ENCODE measurements around the gene SAP30. TPM values are rescaled to one million over a fixed set of nuclear protein-coding genes. Genes with fewer than 3 reads are reported as not detected.

Gene SAP30, protein sequence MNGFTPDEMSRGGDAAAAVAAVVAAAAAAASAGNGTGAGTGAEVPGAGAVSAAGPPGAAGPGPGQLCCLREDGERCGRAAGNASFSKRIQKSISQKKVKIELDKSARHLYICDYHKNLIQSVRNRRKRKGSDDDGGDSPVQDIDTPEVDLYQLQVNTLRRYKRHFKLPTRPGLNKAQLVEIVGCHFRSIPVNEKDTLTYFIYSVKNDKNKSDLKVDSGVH
- 1 to 10 TPM; 2.8 to 5.8 (median 4.1) TPM for total RNA-seq
- total RNA-seq (2013) = 9.7 TPM
- total RNA-seq = 2.2 to 12.4 (median 4.1) reads per million in 29 experiments

DNA sequence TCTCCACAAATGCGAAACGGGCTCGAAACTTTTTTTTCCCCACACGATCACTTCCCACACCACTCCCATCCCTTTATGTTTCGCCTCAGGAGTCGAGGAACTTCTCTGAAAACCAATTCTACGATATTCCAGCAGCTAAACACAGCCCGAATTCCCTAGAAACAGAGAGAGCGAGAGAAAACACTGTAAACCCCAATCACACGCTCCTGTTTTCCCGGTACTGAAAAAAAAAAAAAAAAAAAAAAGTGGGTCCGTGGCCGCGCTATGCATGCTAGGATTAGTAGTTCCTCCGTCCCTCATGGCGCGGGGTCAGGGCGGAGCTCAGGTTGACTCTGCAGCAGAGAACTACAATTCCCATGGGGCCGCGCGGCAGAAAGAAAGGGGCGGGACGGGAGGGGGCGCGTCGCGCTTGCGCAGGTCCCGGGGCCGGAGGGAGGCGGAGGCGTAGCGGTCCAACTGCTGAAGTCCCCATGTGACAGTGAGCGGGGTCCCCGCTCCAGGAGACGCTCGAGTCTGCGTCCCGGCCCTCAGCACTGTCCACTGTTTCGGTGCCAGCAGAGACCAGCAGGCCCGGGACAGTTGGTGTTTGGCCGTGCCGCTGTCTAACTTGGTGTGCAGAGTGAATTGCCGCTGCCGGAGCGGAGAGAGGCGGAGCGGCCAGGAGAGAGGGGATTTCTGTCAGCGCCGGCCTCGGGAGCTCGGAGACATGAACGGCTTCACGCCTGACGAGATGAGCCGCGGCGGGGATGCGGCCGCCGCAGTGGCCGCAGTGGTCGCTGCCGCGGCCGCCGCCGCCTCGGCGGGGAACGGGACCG is at the start of gene SAP30:
Gene SAP30, plus strand, starts transcription at position 478 of the 815 bp plus-strand sequence. Its CDS starts 229 bp downstream, at position 707.
- peak within 1 kb of the TSS; percentile 95 for H3K27ac Mint-ChIP-seq
- WGBS (ENCODE audit: insufficient coverage) = under 1% methylated on average over 67 of the region's 72 CpGs

DNA sequence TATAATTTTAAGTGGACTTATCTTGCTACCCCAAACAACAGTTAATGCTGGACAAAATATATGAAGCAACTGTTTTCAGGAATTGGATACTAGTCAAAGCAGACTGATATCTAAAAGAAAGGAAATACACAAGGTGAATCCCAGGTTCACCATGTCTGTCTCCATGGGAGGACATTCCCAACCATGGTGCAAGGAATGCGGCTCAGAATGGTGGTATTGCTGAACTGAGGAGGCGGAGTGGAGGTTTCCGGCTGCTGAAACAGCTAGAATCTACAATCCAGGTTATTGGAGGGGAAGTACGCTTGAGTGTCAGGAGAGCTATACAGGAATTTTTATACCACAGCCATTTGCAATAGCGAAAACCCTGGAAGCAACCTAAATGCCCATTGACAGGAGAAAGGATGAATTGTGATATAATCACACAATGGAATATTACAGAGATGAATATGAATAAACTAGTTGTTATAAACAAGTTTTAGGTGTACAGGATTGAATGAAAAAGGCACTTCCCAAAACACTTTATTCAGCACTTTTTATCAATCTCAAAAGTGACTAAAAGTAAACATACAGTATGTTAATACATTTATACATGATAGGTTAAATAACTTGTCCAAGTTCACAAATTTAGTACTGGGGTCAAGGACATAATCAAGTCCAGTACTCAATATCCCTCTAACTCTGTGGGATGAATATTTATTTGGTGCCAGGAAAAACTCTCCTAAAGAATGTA is 45.6 kb upstream of the SAP30 start:
- Histone ChIP-seq H3K36me3 (ENCODE audit: control insufficient read depth in 2 of 2, extremely low read depth in 1 of 2, insufficient read depth in 1 of 2, low read length in 1 of 2) (peaks cover 0 to 20% of the 10 kb centered on the region in 2 donors), H3K27me3 (replicated peaks in 1 of 2; ENCODE audit: control insufficient read depth in 2 of 2, extremely low read depth in 1 of 2, insufficient read depth in 2 of 2, low read length in 1 of 2) (no peaks in the 10 kb centered on the region), H3K9me3 (no peaks in the 10 kb centered on the region), H3K4me3 (ENCODE audit: control insufficient read depth in 1 of 2, extremely low read depth in 1 of 2, low read length in 1 of 2) (no peak overlapping the region), H3K4me1 (ENCODE audit: control insufficient read depth in 1 of 2, extremely low read depth in 1 of 2, insufficient read depth in 2 of 2, low read length in 2 of 2) (no peaks in the 10 kb centered on the region), H3K27ac (ENCODE audit: low read length) (no peak overlapping the region)
- ATAC-seq (replicated peaks in 1 of 4) (no peak), DNase-seq (no peak)
- H3K4me3 Mint-ChIP-seq = no peak overlapping the region
- H3K27ac Mint-ChIP-seq = no peak overlapping the region
- ChIA-PET CTCF (interaction anchor here in 1 of 2 donors (0.5 kb wide), 1 partner anchor 97 kb away, joined by 3 read pairs; no protein-coding TSS in a partner anchor), POLR2A (no interaction called here)
- H3K9me3 Mint-ChIP-seq = no peaks in the 10 kb centered on the region
- no CpG with 5 or more reads among the region's 5 CpGs for WGBS (ENCODE audit: insufficient coverage)
- H3K36me3 Mint-ChIP-seq = peaks cover 18% of the 10 kb centered on the region
- H3K27me3 Mint-ChIP-seq = no peaks in the 10 kb centered on the region
- H3K4me1 Mint-ChIP-seq = no peaks in the 10 kb centered on the region

More for the DNA sequence above, at the start of gene SAP30:
- H3K27me3 ChIP-seq (replicated peaks in 1 of 2; ENCODE audit: control insufficient read depth in 2 of 2, extremely low read depth in 1 of 2, insufficient read depth in 2 of 2, low read length in 1 of 2) = peaks cover 0 to 17% of the 10 kb centered on the region in 2 experiments
- Mint-ChIP-seq H3K4me3 (peak within 1 kb of the TSS; percentile 90 to 100 (median 99)), H3K36me3 (no peaks in the 10 kb centered on the region), H3K27me3 (peaks cover 5 to 7% of the 10 kb centered on the region in 2 donors), H3K9me3 (no peaks in the 10 kb centered on the region), H3K4me1 (peaks cover 26 to 39% (median 31%) of the 10 kb centered on the region in 3 donors)
- no peaks in the 10 kb centered on the region for H3K9me3 ChIP-seq
- DNase-seq (peak; percentile 89 to 99 (median 96)), ATAC-seq (replicated peaks in 1 of 4) (peak; percentile 83 to 89 (median 88))
- POLR2A ChIA-PET = interaction anchor here (0.6 to 4.9 kb wide), 7 partner anchors 15 to 913 kb away, joined by 3 to 114 read pairs (median 6); partner anchors contain the start of genes HMGB2 (in 2 of the 2), CEP44 (in 1 of the 2) and FBXO8 (in 1 of the 2)
- H3K36me3 ChIP-seq (ENCODE audit: control insufficient read depth in 2 of 2, extremely low read depth in 1 of 2, insufficient read depth in 1 of 2, low read length in 1 of 2) = no peaks in the 10 kb centered on the region
- H3K4me1 ChIP-seq (ENCODE audit: control insufficient read depth in 1 of 2, extremely low read depth in 1 of 2, insufficient read depth in 2 of 2, low read length in 2 of 2) = peaks cover 14 to 21% of the 10 kb centered on the region in 2 experiments
- CTCF ChIA-PET = interaction anchor here (0.6 to 3.7 kb wide), 22 partner anchors 10 to 911 kb away, joined by 3 to 40 read pairs (median 6); partner anchors contain the start of gene HMGB2 (in 1 of the 2)
- H3K4me3 ChIP-seq (ENCODE audit: control insufficient read depth in 1 of 2, extremely low read depth in 1 of 2, low read length in 1 of 2) = peak within 1 kb of the TSS; percentile 95 to 98
- H3K27ac ChIP-seq (ENCODE audit: low read length) = peak within 1 kb of the TSS; percentile 60

DNA sequence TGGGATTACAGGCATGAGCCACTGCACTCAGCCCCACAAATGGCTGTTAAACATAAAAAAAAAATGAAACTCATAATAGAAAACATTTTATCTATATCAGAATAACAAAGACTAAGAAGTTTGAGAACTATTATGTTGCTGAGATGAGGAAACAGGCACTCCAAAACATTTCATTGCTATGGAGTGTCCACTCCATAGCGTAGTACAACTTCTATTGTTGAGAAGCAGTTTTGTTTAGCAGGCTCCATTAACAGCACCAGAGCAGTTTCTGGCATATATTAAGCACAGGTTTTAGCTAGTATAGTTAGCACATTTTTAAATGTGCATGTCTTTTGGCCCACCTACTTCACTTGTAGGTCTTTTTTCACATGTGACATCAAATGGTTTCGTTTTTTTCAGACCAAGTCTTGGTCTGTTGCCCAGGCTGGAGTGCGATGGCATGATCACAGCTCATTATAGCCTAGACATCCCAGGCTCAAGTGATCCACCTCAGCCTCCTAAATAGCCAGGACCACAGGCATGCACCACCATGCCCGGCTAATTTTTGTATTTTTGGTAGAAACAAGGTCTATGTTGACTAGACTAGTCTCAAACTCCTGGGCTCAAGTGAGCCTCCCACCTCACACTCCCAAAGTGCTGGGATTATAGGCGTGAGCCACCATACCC is 42.4 kb upstream of the SAP30 start:
- peaks cover 0 to 20% of the 10 kb centered on the region in 2 donors for H3K36me3 ChIP-seq (ENCODE audit: control insufficient read depth in 2 of 2, extremely low read depth in 1 of 2, insufficient read depth in 1 of 2, low read length in 1 of 2)
- H3K4me3 ChIP-seq (ENCODE audit: control insufficient read depth in 1 of 2, extremely low read depth in 1 of 2, low read length in 1 of 2) = no peak overlapping the region
- ATAC-seq (replicated peaks in 1 of 4) (no peak), DNase-seq (no peak)
- Mint-ChIP-seq H3K27ac (no peak overlapping the region), H3K4me1 (peaks cover 18 to 23% (median 21%) of the 10 kb centered on the region in 3 donors), H3K4me3 (no peak overlapping the region), H3K27me3 (no peaks in the 10 kb centered on the region), H3K9me3 (no peaks in the 10 kb centered on the region), H3K36me3 (peaks cover 21% of the 10 kb centered on the region)
- ChIA-PET POLR2A (no interaction called here), CTCF (interaction anchor here in 1 of 2 donors (5.7 kb wide), 1 partner anchor 8 kb away, joined by 37 read pairs; no protein-coding TSS in a partner anchor)
- peaks cover 7 to 14% of the 10 kb centered on the region in 2 experiments for H3K4me1 ChIP-seq (ENCODE audit: control insufficient read depth in 1 of 2, extremely low read depth in 1 of 2, insufficient read depth in 2 of 2, low read length in 2 of 2)
- WGBS (ENCODE audit: insufficient coverage) = 93% methylated on average over 3 of the region's 5 CpGs
- H3K9me3 ChIP-seq = no peaks in the 10 kb centered on the region
- H3K27me3 ChIP-seq (replicated peaks in 1 of 2; ENCODE audit: control insufficient read depth in 2 of 2, extremely low read depth in 1 of 2, insufficient read depth in 2 of 2, low read length in 1 of 2) = no peaks in the 10 kb centered on the region
- H3K27ac ChIP-seq (ENCODE audit: low read length) = no peak overlapping the region

DNA sequence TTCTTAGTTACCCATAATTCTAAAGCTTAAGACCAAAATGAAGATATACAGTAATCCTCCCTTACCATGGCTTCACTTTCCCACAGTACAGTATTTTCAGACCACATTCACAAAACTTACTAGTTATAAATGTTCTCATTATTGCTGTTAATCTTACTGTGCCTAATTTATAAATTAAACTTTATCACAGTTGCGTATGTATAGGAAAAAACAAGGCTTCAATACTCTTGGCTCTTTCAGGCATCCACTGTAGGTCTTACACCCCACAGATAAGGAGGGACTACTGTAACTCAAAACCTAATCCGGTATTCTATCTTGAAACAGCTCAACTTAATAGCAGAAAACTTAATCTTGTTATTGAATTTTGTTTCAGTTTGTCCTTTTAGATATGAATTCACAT is 40.2 kb upstream of the SAP30 start:
- Histone ChIP-seq H3K4me3 (ENCODE audit: control insufficient read depth in 1 of 2, extremely low read depth in 1 of 2, low read length in 1 of 2) (no peak overlapping the region), H3K9me3 (no peaks in the 10 kb centered on the region), H3K36me3 (ENCODE audit: control insufficient read depth in 2 of 2, extremely low read depth in 1 of 2, insufficient read depth in 1 of 2, low read length in 1 of 2) (peaks cover 0 to 20% of the 10 kb centered on the region in 2 donors), H3K4me1 (ENCODE audit: control insufficient read depth in 1 of 2, extremely low read depth in 1 of 2, insufficient read depth in 2 of 2, low read length in 2 of 2) (peaks cover 13 to 16% of the 10 kb centered on the region in 2 experiments), H3K27me3 (replicated peaks in 1 of 2; ENCODE audit: control insufficient read depth in 2 of 2, extremely low read depth in 1 of 2, insufficient read depth in 2 of 2, low read length in 1 of 2) (no peaks in the 10 kb centered on the region), H3K27ac (ENCODE audit: low read length) (no peak overlapping the region)
- ATAC-seq (replicated peaks in 1 of 4) (no peak), DNase-seq (no peak)
- WGBS (ENCODE audit: insufficient coverage) = no CpG with 5 or more reads among the region's 2 CpGs
- peaks cover 21% of the 10 kb centered on the region for H3K36me3 Mint-ChIP-seq
- POLR2A ChIA-PET = interaction anchor here (0.6 to 1.6 kb wide), 2 partner anchors 17 to 94 kb away, joined by 3 read pairs; no protein-coding TSS in a partner anchor
- CTCF ChIA-PET = interaction anchor here (0.8 to 5.7 kb wide), 7 partner anchors 10 to 317 kb away, joined by 3 to 37 read pairs (median 5); partner anchors contain the start of gene SAP30 (in 1 of the 2)
- H3K27me3 Mint-ChIP-seq = no peaks in the 10 kb centered on the region
- H3K27ac Mint-ChIP-seq = peak overlapping the region in 1 of 2 donors; percentile 49
- no peak overlapping the region for H3K4me3 Mint-ChIP-seq
- H3K9me3 Mint-ChIP-seq = no peaks in the 10 kb centered on the region
- H3K4me1 Mint-ChIP-seq = peaks cover 26 to 27% (median 27%) of the 10 kb centered on the region in 3 donors

DNA sequence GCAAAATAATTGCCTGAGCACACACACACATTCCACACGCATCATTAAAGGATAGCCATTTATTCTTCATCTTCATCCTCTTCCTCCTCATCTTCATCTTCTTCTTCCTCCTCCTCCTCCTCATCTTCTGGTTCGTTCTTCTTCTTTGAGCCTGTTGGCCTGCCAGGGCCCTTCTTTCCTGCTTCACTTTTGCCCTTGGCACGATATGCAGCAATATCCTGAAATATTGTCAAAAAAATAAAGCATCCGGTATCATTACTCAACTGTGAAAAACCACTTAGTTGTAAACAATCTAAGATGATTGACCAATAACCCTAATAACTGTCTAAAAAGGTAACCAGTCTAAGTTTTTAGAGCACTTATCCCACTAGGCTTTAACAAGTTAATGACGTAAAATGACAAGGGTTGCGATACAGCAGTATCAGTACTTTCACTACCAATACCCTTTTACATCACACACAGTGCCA is 38.7 kb upstream of the SAP30 start:
- H3K4me1 Mint-ChIP-seq = peaks cover 26 to 29% (median 27%) of the 10 kb centered on the region in 3 donors
- no peaks in the 10 kb centered on the region for H3K9me3 ChIP-seq
- H3K36me3 Mint-ChIP-seq = peaks cover 21% of the 10 kb centered on the region
- no peak for ATAC-seq (replicated peaks in 1 of 4)
- no peaks in the 10 kb centered on the region for H3K27me3 ChIP-seq (replicated peaks in 1 of 2; ENCODE audit: control insufficient read depth in 2 of 2, extremely low read depth in 1 of 2, insufficient read depth in 2 of 2, low read length in 1 of 2)
- H3K4me3 ChIP-seq (ENCODE audit: control insufficient read depth in 1 of 2, extremely low read depth in 1 of 2, low read length in 1 of 2) = peak overlapping the region in 1 of 2 donors; percentile 72
- no peaks in the 10 kb centered on the region for H3K9me3 Mint-ChIP-seq
- H3K36me3 ChIP-seq (ENCODE audit: control insufficient read depth in 2 of 2, extremely low read depth in 1 of 2, insufficient read depth in 1 of 2, low read length in 1 of 2) = peaks cover 0 to 16% of the 10 kb centered on the region in 2 donors
- H3K4me1 ChIP-seq (ENCODE audit: control insufficient read depth in 1 of 2, extremely low read depth in 1 of 2, insufficient read depth in 2 of 2, low read length in 2 of 2) = peaks cover 13 to 16% of the 10 kb centered on the region in 2 experiments
- peak overlapping the region; percentile 61 for H3K27ac ChIP-seq (ENCODE audit: low read length)
- WGBS (ENCODE audit: insufficient coverage) = 34% methylated on average over 6 of the region's 6 CpGs
- peak overlapping the region; percentile 91 to 96 for H3K27ac Mint-ChIP-seq
- peaks cover 4 to 6% of the 10 kb centered on the region in 2 donors for H3K27me3 Mint-ChIP-seq
- ChIA-PET CTCF (interaction anchor here (0.6 to 5.7 kb wide), 5 partner anchors 12 to 318 kb away, joined by 3 to 40 read pairs (median 5); partner anchors contain the start of gene SAP30 (in 1 of the 2)), POLR2A (interaction anchor here in 1 of 2 donors (1.3 to 3.5 kb wide), 2 partner anchors 39 to 42 kb away, joined by 3 to 114 read pairs; partner anchors contain the start of gene SAP30)
- DNase-seq = peak in 1 of 35 experiments; percentile 33
- H3K4me3 Mint-ChIP-seq = peak overlapping the region; percentile 93 to 97 (median 96)

Measured in T-cell (primary cell).